ENCODE results near the gene SALL3.

- TF ChIP-seq CTCF (conservative IDR thresholded peaks at IDR 0.05; ENCODE audit: low read depth, low read length) = no peak
- no peak for TF ChIP-seq SMC3 (IDR thresholded peaks at IDR 0.05; ENCODE audit: low read depth, low read length)
- TF ChIP-seq MAFK (IDR thresholded peaks at IDR 0.05; ENCODE audit: low read depth, low read length) = no peak
- no peak for TF ChIP-seq POLR2A (IDR thresholded peaks at IDR 0.05; ENCODE audit: low read depth, low read length)
- TF ChIP-seq ELK1 (IDR thresholded peaks at IDR 0.05; ENCODE audit: borderline replicate concordance, low read depth, low read length) = no peak
- no peak for TF ChIP-seq RAD21 (IDR thresholded peaks at IDR 0.05; ENCODE audit: low read length)
- TF ChIP-seq BHLHE40 (IDR thresholded peaks at IDR 0.05; ENCODE audit: low read depth, low read length) = no peak
- TF ChIP-seq RFX5 (IDR thresholded peaks at IDR 0.05; ENCODE audit: low read depth, low read length) = no peak
- no peak for TF ChIP-seq CEBPB (IDR thresholded peaks at IDR 0.05; ENCODE audit: low read depth, low read length)
- TF ChIP-seq USF2 (IDR thresholded peaks at IDR 0.05; ENCODE audit: low read depth, low read length) = no peak
- no peak for TF ChIP-seq MXI1 (IDR thresholded peaks at IDR 0.05; ENCODE audit: borderline replicate concordance, low read depth, low read length)
- TF ChIP-seq CHD1 (IDR thresholded peaks at IDR 0.05; ENCODE audit: low read depth, low read length) = no peak
- TF ChIP-seq MAZ (IDR thresholded peaks at IDR 0.05; ENCODE audit: borderline replicate concordance, low read depth, low read length) = no peak
Observed at GRCh38 chr18:78975292-78975691, 4.3 kb upstream of the SALL3 start.
